ENCODE data around the gene RIMBP2.
A peak's percentile ranks its signal among the peaks of the same experiment; 100 is the strongest.

- TF ChIP-seq, protein P1, sequence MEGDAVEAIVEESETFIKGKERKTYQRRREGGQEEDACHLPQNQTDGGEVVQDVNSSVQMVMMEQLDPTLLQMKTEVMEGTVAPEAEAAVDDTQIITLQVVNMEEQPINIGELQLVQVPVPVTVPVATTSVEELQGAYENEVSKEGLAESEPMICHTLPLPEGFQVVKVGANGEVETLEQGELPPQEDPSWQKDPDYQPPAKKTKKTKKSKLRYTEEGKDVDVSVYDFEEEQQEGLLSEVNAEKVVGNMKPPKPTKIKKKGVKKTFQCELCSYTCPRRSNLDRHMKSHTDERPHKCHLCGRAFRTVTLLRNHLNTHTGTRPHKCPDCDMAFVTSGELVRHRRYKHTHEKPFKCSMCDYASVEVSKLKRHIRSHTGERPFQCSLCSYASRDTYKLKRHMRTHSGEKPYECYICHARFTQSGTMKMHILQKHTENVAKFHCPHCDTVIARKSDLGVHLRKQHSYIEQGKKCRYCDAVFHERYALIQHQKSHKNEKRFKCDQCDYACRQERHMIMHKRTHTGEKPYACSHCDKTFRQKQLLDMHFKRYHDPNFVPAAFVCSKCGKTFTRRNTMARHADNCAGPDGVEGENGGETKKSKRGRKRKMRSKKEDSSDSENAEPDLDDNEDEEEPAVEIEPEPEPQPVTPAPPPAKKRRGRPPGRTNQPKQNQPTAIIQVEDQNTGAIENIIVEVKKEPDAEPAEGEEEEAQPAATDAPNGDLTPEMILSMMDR (IDR thresholded peaks at IDR 0.05): peak in 1 of 3 donors; percentile 65
- TF ChIP-seq POLR2A (IDR thresholded peaks at IDR 0.05): no peak
Measured at GRCh38 chr12:130583800-130584199, 132.3 kb downstream of the RIMBP2 start.

Measured in lower leg skin (tissue), 3 donors.